Gastroesophageal sphincter (tissue), 4 donors: ENCODE results near the gene ISYNA1. TPM values are rescaled to one million over a fixed set of nuclear protein-coding genes. Genes with fewer than 3 reads are reported as not detected.

Experiments
- ATAC-seq: fragments of 150-250 bp; one replicate; pipeline ENCODE4 v1.9.1; 2016; ENCODE audit warnings: mild to moderate bottlenecking, moderate library complexity
- H3K27ac ChIP-seq, 4 donors: fragments of 200-600 bp; sonication (generic) in 3 of 4; 1 replicate in 3 of 4; 2 replicates in 1 of 4; pipeline ENCODE4 v1.5.1; 2016 to 2019
- H3K27me3 ChIP-seq: fragments of 200-600 bp; sonication (generic); one replicate; pipeline ENCODE4 v1.5.1; 2019
- H3K36me3 ChIP-seq, 2 donors: fragments of 200-600 bp; sonication (generic); one replicate each; pipeline ENCODE4 v1.5.1; 2019; ENCODE audit warnings: control low read depth in 1 of 2
- H3K4me1 ChIP-seq, 3 donors: fragments of 200-600 bp; sonication (generic); 1 replicate in 2 of 3; 2 replicates in 1 of 3; pipeline ENCODE4 v1.5.1; 2016 to 2019; ENCODE audit warnings: control low read depth in 2 of 3
- H3K4me3 ChIP-seq, 2 donors: fragments of 200-600 bp; sonication (generic); one replicate each; pipeline ENCODE4 v1.5.1; 2019; ENCODE audit warnings: mild to moderate bottlenecking in 1 of 2, moderate library complexity in 1 of 2
- H3K9me3 ChIP-seq, 3 donors: fragments of 200-600 bp; sonication (generic); one replicate each; pipeline ENCODE4 v1.5.1; 2017 to 2019; ENCODE audit warnings: control low read depth in 2 of 3
- EP300 ChIP-seq: sonication (generic); formaldehyde crosslinking; IDR thresholded peaks from one replicate; pipeline ENCODE4 v1.6.1; 2017; ENCODE audit warnings: antibody characterized with exemption, mild to moderate bottlenecking
- POLR2A ChIP-seq, 2 donors: fragments of 450-650 bp; IDR thresholded peaks; one replicate each; pipeline ENCODE4 v1.6.1; 2017; ENCODE audit warnings: antibody characterized with exemption in 2 of 2, mild to moderate bottlenecking in 2 of 2, moderate library complexity in 1 of 2
- POLR2AphosphoS5 ChIP-seq: sonication (generic); formaldehyde crosslinking; IDR thresholded peaks from one replicate; pipeline ENCODE4 v1.6.1; 2017; ENCODE audit warnings: antibody characterized with exemption
- WGBS, 2 donors: methylation state at CpG; one replicate each; pipeline ENCODE4 v1.1.5; 2018; ENCODE audit warnings: low coverage in 1 of 2; 5-methylcytosine and 5-hydroxymethylcytosine counted together
- total RNA-seq, 4 donors: library from RNA; depleted of rRNA; stranded (reverse); fragments of >200 nt; gene quantifications; one replicate each; pipeline ENCODE4 v1.1.0, GENCODE V29; 2016
- TF ChIP-seq, protein P1 (sequence below), 4 experiments: fragments of 200-600 bp in 2 of 4; fragments of 450-650 bp in 2 of 4; sonication (generic) in 1 of 4; IDR thresholded peaks; one replicate each; pipeline ENCODE4 v1.5.1; 2017 to 2019; ENCODE audit warnings: antibody characterized with exemption in 4 of 4, mild to moderate bottlenecking in 2 of 4, moderate library complexity in 2 of 4

ISYNA1 gene
- total RNA-seq, 4 donors from 2014 or later: 15.2 to 31.6 (median 19.8) TPM

DNA sequence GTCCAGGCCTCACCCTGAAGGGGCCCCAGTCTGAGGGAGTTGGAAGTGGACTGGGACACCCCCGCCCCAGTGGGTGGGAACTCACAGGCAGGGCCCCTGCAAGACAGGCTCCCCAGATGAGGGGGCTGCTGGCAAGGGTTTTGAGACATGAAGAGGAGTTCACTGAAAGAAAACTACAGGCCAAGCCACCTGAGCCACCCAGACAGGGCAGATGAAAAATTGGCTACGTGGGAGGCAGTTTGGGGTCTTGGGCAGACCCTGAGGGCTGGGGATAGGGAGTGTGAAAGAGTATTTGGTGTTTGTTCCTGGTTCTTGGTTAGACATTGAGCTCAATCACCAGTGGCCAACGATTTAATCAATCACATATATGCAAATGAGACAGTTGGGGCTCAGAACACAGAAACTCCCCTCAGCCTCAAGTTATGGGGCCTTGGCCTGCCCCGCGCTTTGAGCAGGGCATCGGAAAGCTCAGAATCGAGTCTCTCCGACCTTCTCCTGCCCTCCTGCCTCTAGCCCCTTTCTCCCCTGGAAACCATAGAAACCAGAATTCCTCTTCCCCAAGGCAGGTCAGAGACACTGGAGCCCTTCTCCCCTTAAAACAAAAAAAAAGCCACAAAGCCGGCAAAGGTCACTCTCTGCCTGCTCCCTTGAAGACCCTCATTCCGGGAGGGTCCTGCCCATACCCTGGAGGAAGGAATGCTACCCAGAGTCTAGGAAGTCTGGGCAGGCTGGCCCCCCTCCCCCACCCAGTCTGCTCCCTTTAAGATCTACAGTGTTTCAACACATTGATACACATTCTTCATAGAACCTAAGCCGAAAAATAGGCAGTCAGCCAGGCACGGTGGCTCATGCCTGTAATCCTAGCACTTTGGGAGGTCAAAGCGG, 1.3 kb upstream of the ISYNA1 start:
- H3K36me3 ChIP-seq: peaks cover 0 to 24% of the 10 kb centered on the region in 2 donors
- peak overlapping the region in 3 of 4 donors; percentile 83 for H3K27ac ChIP-seq
- H3K4me3 ChIP-seq: no peak overlapping the region
- H3K4me1 ChIP-seq: peaks cover 0 to 57% (median 22%) of the 10 kb centered on the region in 3 donors
- TF ChIP-seq POLR2A (IDR thresholded peaks at IDR 0.05) (no peak), EP300 (no peak), POLR2AphosphoS5 (no peak)
- TF ChIP-seq, protein P1, sequence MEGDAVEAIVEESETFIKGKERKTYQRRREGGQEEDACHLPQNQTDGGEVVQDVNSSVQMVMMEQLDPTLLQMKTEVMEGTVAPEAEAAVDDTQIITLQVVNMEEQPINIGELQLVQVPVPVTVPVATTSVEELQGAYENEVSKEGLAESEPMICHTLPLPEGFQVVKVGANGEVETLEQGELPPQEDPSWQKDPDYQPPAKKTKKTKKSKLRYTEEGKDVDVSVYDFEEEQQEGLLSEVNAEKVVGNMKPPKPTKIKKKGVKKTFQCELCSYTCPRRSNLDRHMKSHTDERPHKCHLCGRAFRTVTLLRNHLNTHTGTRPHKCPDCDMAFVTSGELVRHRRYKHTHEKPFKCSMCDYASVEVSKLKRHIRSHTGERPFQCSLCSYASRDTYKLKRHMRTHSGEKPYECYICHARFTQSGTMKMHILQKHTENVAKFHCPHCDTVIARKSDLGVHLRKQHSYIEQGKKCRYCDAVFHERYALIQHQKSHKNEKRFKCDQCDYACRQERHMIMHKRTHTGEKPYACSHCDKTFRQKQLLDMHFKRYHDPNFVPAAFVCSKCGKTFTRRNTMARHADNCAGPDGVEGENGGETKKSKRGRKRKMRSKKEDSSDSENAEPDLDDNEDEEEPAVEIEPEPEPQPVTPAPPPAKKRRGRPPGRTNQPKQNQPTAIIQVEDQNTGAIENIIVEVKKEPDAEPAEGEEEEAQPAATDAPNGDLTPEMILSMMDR (IDR thresholded peaks at IDR 0.05): no peak
- H3K27me3 ChIP-seq: no peaks in the 10 kb centered on the region
- H3K9me3 ChIP-seq: no peaks in the 10 kb centered on the region
- WGBS, 2 donors: 51 to 53% methylated on average over 4 to 11 of the region's 13 CpGs
- ATAC-seq: no peak

DNA sequence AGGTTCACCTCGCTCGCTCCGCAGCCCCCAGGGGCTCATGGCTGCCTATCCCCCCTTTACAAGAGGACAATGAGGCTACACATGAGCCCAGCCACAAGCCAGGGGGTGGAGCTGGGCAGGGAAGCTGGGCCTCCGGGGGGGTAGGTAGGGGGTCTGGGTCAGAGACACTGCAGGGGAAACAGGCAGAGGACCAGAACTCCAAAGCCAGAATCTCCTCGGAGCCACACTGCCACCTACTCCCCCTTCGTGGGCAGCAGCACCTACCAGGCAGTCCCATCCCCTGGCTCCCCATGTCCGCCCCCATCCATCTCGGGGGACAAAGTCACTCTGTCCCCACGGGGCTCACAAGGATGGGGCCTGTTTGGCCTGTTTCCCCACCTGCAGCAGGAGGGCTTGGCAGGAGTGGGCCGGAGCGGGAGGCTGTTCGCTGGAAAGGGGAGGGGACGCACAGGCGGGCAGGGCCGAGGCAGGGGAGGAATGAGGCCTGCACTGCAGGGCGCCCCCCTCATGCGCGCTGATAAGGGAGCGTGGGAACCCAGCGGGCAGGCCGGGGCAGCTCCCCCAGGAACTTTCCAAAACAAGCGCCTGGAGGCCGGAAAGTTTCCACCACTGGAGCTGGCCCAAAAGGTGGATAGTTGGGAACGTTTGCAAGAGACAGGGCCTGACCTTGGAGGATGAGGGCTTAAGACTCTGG, 545 bp upstream of the ISYNA1 start:
- H3K27ac ChIP-seq: peak overlapping the region in 3 of 4 donors; percentile 83
- H3K27me3 ChIP-seq: no peaks in the 10 kb centered on the region
- 0 to 30% methylated on average over 1 to 4 of the region's 24 CpGs for WGBS, 2 donors
- TF ChIP-seq, protein P1 (IDR thresholded peaks at IDR 0.05): no peak
- no peak for TF ChIP-seq EP300
- TF ChIP-seq POLR2AphosphoS5: no peak
- no peak for TF ChIP-seq POLR2A (IDR thresholded peaks at IDR 0.05)
- ATAC-seq: no peak
- peak overlapping the region in 1 of 2 donors; percentile 61 for H3K4me3 ChIP-seq
- H3K36me3 ChIP-seq: peaks cover 0 to 16% of the 10 kb centered on the region in 2 donors
- no peaks in the 10 kb centered on the region for H3K9me3 ChIP-seq
- peaks cover 0 to 64% (median 24%) of the 10 kb centered on the region in 3 donors for H3K4me1 ChIP-seq

DNA sequence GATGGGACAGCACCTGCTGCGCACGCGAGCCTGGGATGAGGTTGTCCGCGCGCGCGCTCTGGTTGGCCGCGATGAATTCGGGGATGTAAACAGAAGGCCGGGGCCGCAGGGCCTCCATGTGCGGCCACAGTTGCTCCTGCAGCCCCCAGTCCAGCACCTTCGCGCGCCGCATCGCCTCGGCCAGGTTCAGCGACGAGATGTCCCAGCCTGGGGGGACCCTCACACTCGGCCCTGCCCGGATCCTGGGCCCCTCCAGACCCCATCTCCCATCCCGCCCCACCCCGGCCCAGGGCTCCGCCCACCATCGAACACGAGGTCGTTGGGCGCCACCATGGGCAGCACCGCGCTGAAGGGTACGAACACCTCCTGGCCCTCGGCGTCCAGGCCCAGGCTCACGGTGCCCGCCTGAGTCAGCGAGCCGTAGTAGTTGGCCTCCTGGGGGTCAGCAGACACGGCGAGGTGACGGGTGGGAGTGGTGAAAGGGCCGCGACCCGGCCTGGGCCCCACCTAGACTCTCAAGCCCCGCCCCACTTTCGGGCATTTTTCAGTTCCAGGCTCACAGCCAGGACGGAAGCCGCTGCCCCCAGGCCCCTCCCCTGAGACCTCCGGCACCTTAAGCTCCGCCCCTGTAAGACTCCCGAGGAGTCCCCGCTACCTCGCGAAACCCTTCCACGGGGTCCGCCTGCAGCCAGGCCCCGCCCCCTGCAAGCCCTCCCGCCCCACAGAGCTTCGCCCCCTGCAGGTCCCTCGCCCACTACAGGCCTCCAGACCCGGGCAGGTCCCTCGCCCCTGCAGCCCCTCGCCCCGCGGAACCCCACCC, 1.1 kb downstream of the ISYNA1 start:
- peaks cover 0 to 10% of the 10 kb centered on the region in 2 donors for H3K36me3 ChIP-seq
- no peaks in the 10 kb centered on the region for H3K27me3 ChIP-seq
- 9 to 49% methylated on average over 7 to 11 of the region's 67 CpGs for WGBS, 2 donors
- ATAC-seq: peak; percentile 40
- no peak for TF ChIP-seq POLR2AphosphoS5
- TF ChIP-seq, protein P1 (IDR thresholded peaks at IDR 0.05): peak in 1 of 4 experiments; percentile 26
- H3K9me3 ChIP-seq: no peaks in the 10 kb centered on the region
- peak overlapping the region in 3 of 4 donors; percentile 83 for H3K27ac ChIP-seq
- peaks cover 0 to 80% (median 29%) of the 10 kb centered on the region in 3 donors for H3K4me1 ChIP-seq
- peak overlapping the region; percentile 19 to 61 for H3K4me3 ChIP-seq

DNA sequence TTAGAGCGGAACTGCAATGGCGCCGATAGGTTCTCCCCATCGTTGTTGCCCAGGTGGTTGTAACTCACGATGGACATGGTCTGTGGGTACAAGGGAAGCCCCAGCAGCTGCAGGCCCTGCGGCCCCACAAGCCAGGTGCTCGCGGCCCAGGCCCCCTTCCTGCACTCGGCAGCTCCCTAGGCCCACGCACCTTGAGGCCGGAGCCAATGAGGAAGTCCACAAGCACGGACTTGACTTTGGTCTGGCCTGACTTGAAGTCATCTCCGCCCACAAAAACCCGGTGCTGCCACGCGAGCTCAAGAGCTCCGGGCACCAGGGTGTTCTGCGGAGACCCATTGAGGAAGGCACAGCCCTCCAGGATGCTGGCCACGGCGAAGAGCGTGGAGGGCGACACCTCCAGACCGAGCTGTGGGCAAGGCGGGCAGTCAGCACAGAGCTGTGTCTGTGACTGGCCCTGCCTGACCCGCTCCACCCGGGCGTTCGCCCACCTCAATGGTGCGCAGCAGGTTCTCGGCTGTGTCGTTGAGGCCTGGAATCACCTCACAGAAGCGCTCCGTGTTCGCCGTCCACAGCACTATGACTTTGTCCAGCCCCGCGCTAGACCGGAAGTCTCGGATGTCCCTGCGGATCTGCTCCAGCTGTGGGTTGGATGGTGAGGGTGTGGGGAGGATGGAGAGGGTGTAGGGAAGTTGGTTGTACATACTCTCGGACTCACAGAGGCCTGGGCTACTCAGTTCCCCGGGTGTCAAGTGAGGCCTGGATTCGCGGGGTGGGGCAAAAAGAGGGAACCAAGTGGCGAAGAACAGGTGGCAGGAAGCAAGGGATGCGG, 1.9 kb downstream of the ISYNA1 start:
- ATAC-seq: no peak
- Histone ChIP-seq H3K4me1 (peaks cover 0 to 86% (median 29%) of the 10 kb centered on the region in 3 donors), H3K36me3 (peaks cover 0 to 13% of the 10 kb centered on the region in 2 donors), H3K27me3 (no peaks in the 10 kb centered on the region), H3K9me3 (no peaks in the 10 kb centered on the region), H3K4me3 (peak overlapping the region in 1 of 2 donors; percentile 61), H3K27ac (peak overlapping the region in 3 of 4 donors; percentile 83)
- WGBS, 2 donors: 72% methylated on average over 9 of the region's 46 CpGs; no CpG with 5 or more reads in 1 of the 2 donors
- TF ChIP-seq, protein P1 (IDR thresholded peaks at IDR 0.05): no peak
- TF ChIP-seq POLR2A (IDR thresholded peaks at IDR 0.05) (no peak), POLR2AphosphoS5 (no peak), EP300 (no peak)
